ENCODE data around the gene WDR45B.

GRCh38 chr17:82686366-82687324, 38.4 kb upstream of the WDR45B start:
- TF ChIP-seq, protein P1, sequence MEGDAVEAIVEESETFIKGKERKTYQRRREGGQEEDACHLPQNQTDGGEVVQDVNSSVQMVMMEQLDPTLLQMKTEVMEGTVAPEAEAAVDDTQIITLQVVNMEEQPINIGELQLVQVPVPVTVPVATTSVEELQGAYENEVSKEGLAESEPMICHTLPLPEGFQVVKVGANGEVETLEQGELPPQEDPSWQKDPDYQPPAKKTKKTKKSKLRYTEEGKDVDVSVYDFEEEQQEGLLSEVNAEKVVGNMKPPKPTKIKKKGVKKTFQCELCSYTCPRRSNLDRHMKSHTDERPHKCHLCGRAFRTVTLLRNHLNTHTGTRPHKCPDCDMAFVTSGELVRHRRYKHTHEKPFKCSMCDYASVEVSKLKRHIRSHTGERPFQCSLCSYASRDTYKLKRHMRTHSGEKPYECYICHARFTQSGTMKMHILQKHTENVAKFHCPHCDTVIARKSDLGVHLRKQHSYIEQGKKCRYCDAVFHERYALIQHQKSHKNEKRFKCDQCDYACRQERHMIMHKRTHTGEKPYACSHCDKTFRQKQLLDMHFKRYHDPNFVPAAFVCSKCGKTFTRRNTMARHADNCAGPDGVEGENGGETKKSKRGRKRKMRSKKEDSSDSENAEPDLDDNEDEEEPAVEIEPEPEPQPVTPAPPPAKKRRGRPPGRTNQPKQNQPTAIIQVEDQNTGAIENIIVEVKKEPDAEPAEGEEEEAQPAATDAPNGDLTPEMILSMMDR (IDR thresholded peaks at IDR 0.05) = no peak
- no peak for TF ChIP-seq POLR2A (IDR thresholded peaks at IDR 0.05)

Measured in Peyer's patch (tissue), 4 donors.